GM12874 (cell line): ENCODE measurements around the gene COL4A3.

Source experiments
- CTCF ChIP-seq: IDR thresholded peaks from 2 replicates; pipeline ENCODE4 v1.5.1; 2011; ENCODE audit warnings: low read depth, mild to moderate bottlenecking, control low read depth, low read length, moderate library complexity; ENCODE audit not compliant: insufficient read depth

COL4A3 gene

GRCh38 chr2:227326783-227327182 lies 162.4 kb downstream of the COL4A3 start:
- TF ChIP-seq CTCF: no peak

GRCh38 chr2:227335713-227336112 lies 171.3 kb downstream of the COL4A3 start:
- TF ChIP-seq CTCF: no peak

- no peak for TF ChIP-seq CTCF
Observed at GRCh38 chr2:227337442-227337841, 173.0 kb downstream of the COL4A3 start.

- no peak for TF ChIP-seq CTCF
Observed at GRCh38 chr2:227339098-227339599, 174.7 kb downstream of the COL4A3 start.

- TF ChIP-seq CTCF: no peak
Observed at GRCh38 chr2:227340106-227340505, 175.7 kb downstream of the COL4A3 start.

GRCh38 chr2:227341553-227341952 lies 177.1 kb downstream of the COL4A3 start:
- no peak for TF ChIP-seq CTCF

- no peak for TF ChIP-seq CTCF
Observed at GRCh38 chr2:227344231-227344630, 179.8 kb downstream of the COL4A3 start.
